Adrenal gland (tissue), 5 donors: ENCODE results near the gene NEGR1.

Experiments
- POLR2A ChIP-seq, 2 donors: fragments of 450-650 bp; IDR thresholded peaks; one replicate each; pipeline ENCODE4 v1.6.1; 2017; ENCODE audit warnings: antibody characterized with exemption in 2 of 2, mild to moderate bottlenecking in 2 of 2, moderate library complexity in 1 of 2
- TF ChIP-seq, protein P1 (sequence below), 6 experiments: fragments of 450-650 bp in 4 of 6; fragments of 200-600 bp in 2 of 6; sonication (generic) in 1 of 6; IDR thresholded peaks; 1 replicate in 5 of 6; 2 replicates in 1 of 6; pipeline versions ENCODE4 v1.5.1 to v1.8.0; 2016 to 2021; ENCODE audit warnings: antibody characterized with exemption in 6 of 6, mild to moderate bottlenecking in 2 of 6, moderate library complexity in 1 of 6
- donor health status: DM: no; HTN: no; CAD: no.

GRCh38 chr1:71511505-71511904, 770.8 kb downstream of the NEGR1 start:
- TF ChIP-seq, protein P1, sequence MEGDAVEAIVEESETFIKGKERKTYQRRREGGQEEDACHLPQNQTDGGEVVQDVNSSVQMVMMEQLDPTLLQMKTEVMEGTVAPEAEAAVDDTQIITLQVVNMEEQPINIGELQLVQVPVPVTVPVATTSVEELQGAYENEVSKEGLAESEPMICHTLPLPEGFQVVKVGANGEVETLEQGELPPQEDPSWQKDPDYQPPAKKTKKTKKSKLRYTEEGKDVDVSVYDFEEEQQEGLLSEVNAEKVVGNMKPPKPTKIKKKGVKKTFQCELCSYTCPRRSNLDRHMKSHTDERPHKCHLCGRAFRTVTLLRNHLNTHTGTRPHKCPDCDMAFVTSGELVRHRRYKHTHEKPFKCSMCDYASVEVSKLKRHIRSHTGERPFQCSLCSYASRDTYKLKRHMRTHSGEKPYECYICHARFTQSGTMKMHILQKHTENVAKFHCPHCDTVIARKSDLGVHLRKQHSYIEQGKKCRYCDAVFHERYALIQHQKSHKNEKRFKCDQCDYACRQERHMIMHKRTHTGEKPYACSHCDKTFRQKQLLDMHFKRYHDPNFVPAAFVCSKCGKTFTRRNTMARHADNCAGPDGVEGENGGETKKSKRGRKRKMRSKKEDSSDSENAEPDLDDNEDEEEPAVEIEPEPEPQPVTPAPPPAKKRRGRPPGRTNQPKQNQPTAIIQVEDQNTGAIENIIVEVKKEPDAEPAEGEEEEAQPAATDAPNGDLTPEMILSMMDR (IDR thresholded peaks at IDR 0.05) = no peak
- no peak for TF ChIP-seq POLR2A (IDR thresholded peaks at IDR 0.05)
